A172 (cell line): ENCODE results near the gene GLI3. TPM values are rescaled to one million over a fixed set of nuclear protein-coding genes. Genes with fewer than 3 reads are reported as not detected.

Source experiments
- DNase-seq: peaks from one replicate; pipeline ENCODE4 v3.0.0-alpha.2; 2015; ENCODE audit warnings: low spot score
- total RNA-seq: library from RNA; depleted of rRNA; stranded (reverse); fragments of >200 nt; shearing (Covaris generic); gene quantifications from 2 replicates; pipeline ENCODE4 v1.2.3, GENCODE V29; 2014

GLI3 gene
- total RNA-seq, 1 experiment from 2014 or later, result 2.5 TPM

DNA sequence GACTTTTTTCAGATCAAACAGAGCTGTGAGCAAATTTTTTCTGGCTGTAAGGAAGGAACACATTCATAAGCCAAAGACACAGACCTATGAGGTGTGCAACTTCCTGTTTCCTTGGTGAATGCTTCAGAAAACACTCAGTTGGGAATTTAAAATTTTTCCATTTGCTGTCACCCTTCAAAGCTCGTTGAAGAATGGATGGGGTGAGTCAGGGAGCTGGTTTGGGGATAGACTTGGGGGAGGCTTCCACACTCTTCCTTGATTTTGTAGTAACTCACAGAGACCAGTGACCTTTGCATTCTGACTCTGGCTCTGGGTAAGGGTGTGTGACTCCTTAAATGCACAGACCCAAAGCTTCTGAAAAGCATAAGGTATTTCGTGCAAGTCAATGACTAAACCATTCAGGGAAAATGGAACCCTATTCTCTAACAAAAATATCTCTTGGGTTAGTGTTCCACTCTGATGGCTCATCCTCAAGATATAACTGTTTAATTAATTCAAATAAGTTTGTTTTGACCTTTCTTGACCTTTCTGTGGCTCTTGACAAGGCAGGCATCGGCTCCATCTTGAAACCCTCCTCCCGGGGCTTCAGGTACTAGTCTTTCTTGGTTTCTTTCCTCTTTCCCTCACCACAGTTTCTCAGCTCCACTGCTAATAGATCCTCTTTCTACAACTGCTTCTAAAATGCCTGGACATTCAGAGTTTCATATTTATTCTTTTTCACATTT, 306.3 kb downstream of the GLI3 start:
- peak; percentile 83 for DNase-seq

DNA sequence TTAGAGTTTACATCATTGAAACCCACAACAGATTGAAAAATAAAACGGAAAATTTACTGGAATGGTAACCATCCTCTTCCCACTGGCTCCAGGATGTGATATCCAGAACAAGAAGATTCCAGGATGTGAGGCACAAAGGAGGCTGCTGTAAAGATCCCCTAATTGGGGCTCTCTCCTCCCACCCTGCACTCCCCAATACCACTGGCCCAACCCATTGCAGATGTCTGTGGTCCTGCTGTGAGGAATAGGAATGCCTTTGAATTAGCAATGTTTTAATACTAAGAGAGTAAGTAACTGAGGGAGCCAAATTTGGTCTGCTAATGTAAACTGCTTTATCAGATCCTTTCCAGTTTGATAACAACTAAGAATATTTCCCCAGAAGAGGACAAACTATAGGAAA, 308.2 kb downstream of the GLI3 start:
- no peak for DNase-seq

DNA sequence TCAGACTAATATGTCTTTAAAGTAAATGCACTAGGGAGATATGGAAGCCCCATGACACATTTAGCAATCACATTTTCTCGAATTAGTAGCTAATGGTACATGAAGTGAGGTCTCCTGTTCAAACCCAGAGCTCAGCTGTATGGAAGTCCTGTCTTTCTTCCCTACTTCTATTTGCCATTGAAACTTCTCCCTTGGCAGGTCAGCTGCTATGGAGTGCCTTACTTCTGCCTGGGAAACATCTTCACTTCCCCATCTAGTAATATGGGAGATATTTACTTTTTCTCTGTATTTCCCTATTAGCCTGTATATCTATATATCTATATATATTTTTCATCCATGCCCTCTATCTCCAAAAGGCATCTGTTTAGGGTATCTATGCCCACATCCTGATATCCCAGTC, 308.8 kb downstream of the GLI3 start:
- DNase-seq, result no peak

GRCh38 chr7:41927380-41927779, 309.6 kb downstream of the GLI3 start:
- DNase-seq, result no peak

DNA sequence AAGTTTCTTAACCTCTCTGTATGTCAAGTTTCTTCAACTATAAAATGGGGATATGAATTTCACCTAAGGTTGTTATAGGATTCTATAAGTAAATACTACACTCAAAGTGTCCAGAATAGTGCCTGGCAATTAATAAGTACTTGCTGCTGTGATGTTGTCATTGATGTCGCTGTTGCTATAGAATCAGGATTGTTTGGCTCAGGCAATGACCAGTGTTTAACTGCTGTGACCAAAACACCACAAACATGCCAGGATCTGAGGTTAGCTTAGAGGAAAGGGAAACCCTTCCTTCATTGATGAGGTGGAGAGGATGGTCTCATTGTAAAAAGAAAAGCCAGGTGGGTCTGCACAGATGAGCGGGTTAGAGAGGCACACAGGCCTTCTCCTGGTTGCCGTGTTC, 311.1 kb downstream of the GLI3 start:
- DNase-seq, result no peak

DNA sequence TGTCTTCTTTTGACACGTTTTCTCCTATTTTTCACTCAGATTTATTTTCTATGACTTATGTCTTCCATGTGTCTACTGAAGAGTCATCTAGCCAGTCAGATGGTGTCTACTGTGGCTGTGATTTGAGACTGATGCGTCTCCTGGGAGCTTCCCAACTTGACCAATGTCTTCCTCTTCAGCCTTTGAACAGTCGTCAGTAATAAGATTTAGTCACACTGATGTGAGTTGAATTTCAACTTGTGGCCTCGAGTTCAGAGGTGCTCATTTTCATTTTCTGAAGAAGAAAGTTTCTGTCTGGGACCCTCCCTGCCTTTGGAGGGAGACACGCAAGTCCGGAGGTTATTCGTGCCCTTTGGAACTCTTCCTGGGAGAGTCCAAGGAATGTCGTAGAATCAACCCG, 312.2 kb downstream of the GLI3 start:
- no peak for DNase-seq

DNA sequence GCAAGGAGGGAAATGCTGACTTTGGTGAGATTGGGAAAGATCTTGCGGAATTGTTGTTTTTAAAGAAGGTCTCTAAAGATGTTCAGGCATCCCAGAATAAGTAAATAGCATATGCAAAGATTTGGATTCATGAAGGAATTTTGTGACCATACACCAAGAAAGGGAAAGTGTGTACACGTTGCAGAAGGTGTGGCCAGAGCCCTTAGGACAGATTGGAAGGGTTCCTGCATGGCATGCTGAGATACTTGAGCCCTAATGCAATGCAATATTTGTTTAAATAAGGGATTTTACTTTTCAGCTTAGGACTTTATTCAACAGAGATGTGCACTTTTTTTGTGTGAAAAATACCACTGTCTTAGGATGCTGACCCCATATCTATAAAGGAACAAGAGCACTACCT, 314.6 kb downstream of the GLI3 start:
- DNase-seq, result no peak

GRCh38 chr7:41921453-41921981, 315.5 kb downstream of the GLI3 start:
- no peak for DNase-seq

DNA sequence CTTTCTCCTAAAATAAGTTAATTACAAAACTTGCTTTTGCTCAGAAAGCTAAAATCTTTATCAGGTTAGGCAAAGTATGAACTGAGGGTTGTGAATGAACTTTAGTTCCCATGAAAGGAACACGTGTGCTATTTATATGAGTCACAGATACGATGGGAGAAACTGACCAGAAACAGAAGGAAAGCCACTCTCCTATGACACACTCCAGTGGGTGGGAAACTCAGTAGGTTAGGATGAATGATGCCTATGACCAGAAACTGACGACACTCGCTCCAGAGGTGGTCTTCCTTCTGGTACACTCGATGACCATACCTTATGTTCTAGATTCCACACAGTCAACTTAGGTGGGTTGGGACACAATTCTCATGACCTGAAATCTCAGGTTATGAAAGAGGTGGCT, 318.4 kb downstream of the GLI3 start:
- DNase-seq, result peak; percentile 25

GRCh38 chr7:41916450-41916927, 320.5 kb downstream of the GLI3 start:
- DNase-seq, result peak; percentile 99

- DNase-seq, result peak; percentile 32
Measured at GRCh38 chr7:41915871-41916270, 321.1 kb downstream of the GLI3 start.

GRCh38 chr7:41912851-41913567, 324.0 kb downstream of the GLI3 start:
- DNase-seq, result no peak

DNA sequence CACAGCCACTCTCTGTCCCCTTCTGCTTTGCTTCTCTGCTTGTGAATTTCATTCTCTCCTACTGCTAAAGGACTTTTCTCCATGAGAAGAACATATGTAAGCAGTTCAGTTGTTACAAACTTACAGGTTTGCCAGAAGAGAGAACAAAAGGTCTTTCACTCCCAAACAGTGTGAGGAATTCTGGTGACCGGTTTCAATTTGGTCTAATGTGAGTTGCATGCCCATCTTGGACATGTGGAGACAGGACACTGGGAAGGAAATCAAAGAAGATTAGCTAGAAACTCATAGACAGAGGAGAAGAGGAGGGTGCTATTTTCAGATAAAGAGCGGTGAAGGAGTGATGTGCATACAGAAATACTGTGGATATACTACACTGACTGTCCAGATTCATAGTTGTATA, 324.6 kb downstream of the GLI3 start:
- DNase-seq, result no peak

GRCh38 chr7:41911792-41912191, 325.2 kb downstream of the GLI3 start:
- DNase-seq, result no peak
